Medulla oblongata (tissue), 1 donor: ENCODE results near the gene RAI14.
"Not testable (repeated sequence)": the region's sequence is repeated elsewhere in the genome, so short reads cannot be mapped to it uniquely, and the experiment has no call there.

Experiments used
- DNase-seq: peaks from one replicate; pipeline ENCODE4 v3.0.0-alpha.2; 2015; ENCODE audit errors: extremely low spot score

The RAI14 gene

GRCh38 chr5:34770486-34770885, 114.4 kb downstream of the RAI14 start:
- DNase-seq, result no peak

- no peak for DNase-seq
Measured at GRCh38 chr5:34771076-34771475, 114.9 kb downstream of the RAI14 start.

- no peak for DNase-seq
Measured at GRCh38 chr5:34772267-34773098, 116.4 kb downstream of the RAI14 start.

- DNase-seq, result no peak
Measured at GRCh38 chr5:34774139-34774538, 118.0 kb downstream of the RAI14 start.

GRCh38 chr5:34774678-34775077, 118.5 kb downstream of the RAI14 start:
- DNase-seq, result not testable (repeated sequence)

- peak; percentile 76 for DNase-seq
Measured at GRCh38 chr5:34775886-34776285, 119.8 kb downstream of the RAI14 start.

- no peak for DNase-seq
Measured at GRCh38 chr5:34778091-34778850, 122.1 kb downstream of the RAI14 start.

- not testable (repeated sequence) for DNase-seq
Measured at GRCh38 chr5:34783892-34784291, 127.8 kb downstream of the RAI14 start.

GRCh38 chr5:34787035-34787434, 130.9 kb downstream of the RAI14 start:
- DNase-seq, result no peak

- DNase-seq, result no peak
Measured at GRCh38 chr5:34789021-34789531, 132.9 kb downstream of the RAI14 start.

GRCh38 chr5:34789639-34790038, 133.5 kb downstream of the RAI14 start:
- no peak for DNase-seq

- peak; percentile 36 for DNase-seq
Measured at GRCh38 chr5:34790069-34790468, 133.9 kb downstream of the RAI14 start.

- no peak for DNase-seq
Measured at GRCh38 chr5:34791761-34792244, 135.7 kb downstream of the RAI14 start.

- no peak for DNase-seq
Measured at GRCh38 chr5:34802834-34803563, 146.9 kb downstream of the RAI14 start.

- DNase-seq, result no peak
Measured at GRCh38 chr5:34803974-34804732, 148.0 kb downstream of the RAI14 start.

GRCh38 chr5:34804913-34805312, 148.8 kb downstream of the RAI14 start:
- DNase-seq, result no peak

- DNase-seq, result no peak
Measured at GRCh38 chr5:34806532-34806931, 150.4 kb downstream of the RAI14 start.

GRCh38 chr5:34811706-34812105, 155.6 kb downstream of the RAI14 start:
- no peak for DNase-seq

GRCh38 chr5:34813509-34813908, 157.4 kb downstream of the RAI14 start:
- DNase-seq, result no peak

- DNase-seq, result no peak
Measured at GRCh38 chr5:34817558-34818351, 161.6 kb downstream of the RAI14 start.
